ENCODE results near the gene PPID. TPM values are rescaled to one million over a fixed set of nuclear protein-coding genes. Genes with fewer than 3 reads are reported as not detected.

PPID gene
- total and polyA plus RNA-seq, 2 donors (not counting 1 experiment from before 2014, with no cell fraction given) = 9.4 to 23.7 TPM

DNA sequence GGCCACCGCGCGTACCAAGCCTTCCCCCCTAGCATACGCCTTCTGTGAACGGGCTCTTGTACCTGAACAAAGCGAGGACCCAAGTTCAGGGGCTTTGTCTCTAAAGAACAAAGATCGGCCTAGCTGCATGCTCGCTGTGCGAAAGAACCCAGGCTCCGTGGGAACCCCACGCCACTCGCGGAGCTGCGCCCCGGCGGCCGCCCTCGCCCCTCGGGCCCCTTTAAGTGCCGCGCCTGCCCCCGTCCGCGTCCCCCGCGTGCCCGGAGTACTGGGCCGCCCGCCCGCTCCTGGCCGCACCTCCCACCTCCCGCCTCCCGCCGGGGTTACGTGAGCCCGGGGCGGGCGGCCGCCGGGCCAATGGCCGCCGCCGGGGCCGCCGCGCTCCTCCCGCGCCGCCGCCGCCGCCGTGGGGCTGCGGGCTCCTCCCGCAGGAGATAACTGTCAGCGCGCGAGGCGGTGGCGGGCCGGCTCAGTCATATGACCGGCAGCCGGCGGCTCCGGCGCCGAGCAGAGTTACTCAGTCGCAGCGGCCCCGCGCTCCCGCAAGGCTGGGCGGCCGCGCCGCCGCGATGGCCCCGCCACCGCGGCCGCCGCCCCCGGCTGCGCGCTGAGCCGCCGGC is 45.5 kb upstream of the PPID start, which contains the start of gene FNIP2:
Gene FNIP2, plus strand, starts transcription at position 472 of the 620 bp plus-strand sequence. CDS start 187 bp downstream, outside the sequence.
- intact Hi-C loops (cut with micrococcal nuclease) = loop anchor here (5.0 kb wide), 3 partner anchors 39 to 96 kb away; partner anchors contain the start of genes C4orf46, ETFDH and PPID
- H3K79me2 ChIP-seq (ENCODE audit: control insufficient read depth, insufficient read depth, low read length) = no peaks in the 10 kb centered on the region
- no peak within 1 kb of the TSS for H3K27ac ChIP-seq (ENCODE audit: low read length in 2 of 2)
- peak within 1 kb of the TSS; percentile 68 for H2AFZ ChIP-seq (ENCODE audit: insufficient read depth, low read depth, low read length, poor library complexity, severe bottlenecking)
- peak within 1 kb of the TSS; percentile 89 for H3K4me3 Mint-ChIP-seq
- ChIA-PET CTCF (no interaction called here), POLR2A (no interaction called here)
- peaks cover 12 to 22% of the 10 kb centered on the region in 2 donors for H3K4me1 ChIP-seq (ENCODE audit: control insufficient read depth in 2 of 2, insufficient read depth in 2 of 2, low read length in 2 of 2)
- peaks cover 4 to 7% (median 5%) of the 10 kb centered on the region in 3 donors for H3K9me3 ChIP-seq (ENCODE audit: control extremely low read depth in 1 of 3, control insufficient read depth in 2 of 3, insufficient read depth in 1 of 3, low read length in 2 of 3)
- ATAC-seq (ENCODE audit: low read depth) = peak; percentile 70
- H3K27ac Mint-ChIP-seq = peak within 1 kb of the TSS; percentile 32
- H3K9ac ChIP-seq (ENCODE audit: low read length) = peak within 1 kb of the TSS; percentile 46
- DNase-seq = peak; percentile 69
- TF ChIP-seq EZH2 (IDR thresholded peaks at IDR 0.05; ENCODE audit: borderline replicate concordance, insufficient read depth, low read depth, low read length, poor library complexity, severe bottlenecking) = peak; percentile 30
- TF ChIP-seq, protein P1, sequence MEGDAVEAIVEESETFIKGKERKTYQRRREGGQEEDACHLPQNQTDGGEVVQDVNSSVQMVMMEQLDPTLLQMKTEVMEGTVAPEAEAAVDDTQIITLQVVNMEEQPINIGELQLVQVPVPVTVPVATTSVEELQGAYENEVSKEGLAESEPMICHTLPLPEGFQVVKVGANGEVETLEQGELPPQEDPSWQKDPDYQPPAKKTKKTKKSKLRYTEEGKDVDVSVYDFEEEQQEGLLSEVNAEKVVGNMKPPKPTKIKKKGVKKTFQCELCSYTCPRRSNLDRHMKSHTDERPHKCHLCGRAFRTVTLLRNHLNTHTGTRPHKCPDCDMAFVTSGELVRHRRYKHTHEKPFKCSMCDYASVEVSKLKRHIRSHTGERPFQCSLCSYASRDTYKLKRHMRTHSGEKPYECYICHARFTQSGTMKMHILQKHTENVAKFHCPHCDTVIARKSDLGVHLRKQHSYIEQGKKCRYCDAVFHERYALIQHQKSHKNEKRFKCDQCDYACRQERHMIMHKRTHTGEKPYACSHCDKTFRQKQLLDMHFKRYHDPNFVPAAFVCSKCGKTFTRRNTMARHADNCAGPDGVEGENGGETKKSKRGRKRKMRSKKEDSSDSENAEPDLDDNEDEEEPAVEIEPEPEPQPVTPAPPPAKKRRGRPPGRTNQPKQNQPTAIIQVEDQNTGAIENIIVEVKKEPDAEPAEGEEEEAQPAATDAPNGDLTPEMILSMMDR (IDR thresholded peaks at IDR 0.05) = no peak
- 1% methylated on average over 88 of the region's 88 CpGs for whole genome bisulfite sequencing (ENCODE audit: insufficient coverage)
- peak within 1 kb of the TSS; percentile 72 for H3K4me2 ChIP-seq (replicated peaks; ENCODE audit: low read depth, low read length, poor library complexity, severe bottlenecking)
- no peaks in the 10 kb centered on the region for H3K36me3 ChIP-seq (replicated peaks in 1 of 2; ENCODE audit: control extremely low read depth in 1 of 2, control insufficient read depth in 1 of 2, extremely low read depth in 1 of 2, insufficient read depth in 2 of 2, low read length in 1 of 2)
- H4K20me1 ChIP-seq (ENCODE audit: control insufficient read depth, insufficient read depth, low read length, poor library complexity, severe bottlenecking) = no peaks in the 10 kb centered on the region
- no peaks in the 10 kb centered on the region for H3K9me3 Mint-ChIP-seq (ENCODE audit: insufficient read depth)
- H3K4me1 Mint-ChIP-seq = peaks cover 8% of the 10 kb centered on the region
- peaks cover 8 to 68% (median 67%) of the 10 kb centered on the region in 4 experiments for H3K27me3 ChIP-seq (replicated peaks in 1 of 4; ENCODE audit: control extremely low read depth in 1 of 4, control insufficient read depth in 3 of 4, insufficient read depth in 4 of 4, low read length in 3 of 4)
- H3K4me3 ChIP-seq (ENCODE audit: control extremely low read depth in 1 of 5, extremely low read depth in 1 of 5, insufficient read depth in 1 of 5, low read depth in 2 of 5, low read length in 4 of 5) = peak within 1 kb of the TSS; percentile 30 to 53 (median 44)
- H3K27me3 Mint-ChIP-seq = peaks cover 76% of the 10 kb centered on the region

DNA sequence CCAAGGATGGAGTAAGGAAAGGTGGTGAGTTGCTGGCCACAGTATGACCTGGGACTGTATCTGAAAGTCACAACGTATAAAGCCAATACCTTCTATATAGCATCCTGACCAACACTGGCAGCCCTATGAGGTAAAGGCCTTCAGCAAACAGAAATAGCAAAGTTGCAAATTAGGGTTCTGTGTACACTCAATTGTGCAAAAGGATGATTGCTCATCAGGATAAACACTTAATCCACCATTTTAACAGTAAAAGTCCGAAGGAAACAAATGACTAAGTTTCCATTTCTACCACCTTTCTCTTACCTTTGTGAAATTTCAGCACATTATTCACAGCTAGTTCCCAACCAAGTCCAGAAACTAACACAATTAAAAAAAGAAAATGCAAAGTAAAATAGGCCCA is 44.3 kb upstream of the PPID start:
- 0% methylated on average over 1 of the region's 2 CpGs for WGBS (ENCODE audit: insufficient coverage)
- Histone ChIP-seq H3K27me3 (replicated peaks in 1 of 4; ENCODE audit: control extremely low read depth in 1 of 4, control insufficient read depth in 3 of 4, insufficient read depth in 4 of 4, low read length in 3 of 4) (peaks cover 6 to 73% (median 68%) of the 10 kb centered on the region in 4 experiments), H3K4me2 (replicated peaks; ENCODE audit: low read depth, low read length, poor library complexity, severe bottlenecking) (no peak overlapping the region), H2AFZ (ENCODE audit: insufficient read depth, low read depth, low read length, poor library complexity, severe bottlenecking) (no peak overlapping the region), H3K79me2 (ENCODE audit: control insufficient read depth, insufficient read depth, low read length) (no peaks in the 10 kb centered on the region), H3K9me3 (ENCODE audit: control extremely low read depth in 1 of 3, control insufficient read depth in 2 of 3, insufficient read depth in 1 of 3, low read length in 2 of 3) (peaks cover 0 to 5% (median 0%) of the 10 kb centered on the region in 3 donors), H3K9ac (ENCODE audit: low read length) (no peak overlapping the region), H3K4me1 (ENCODE audit: control insufficient read depth in 2 of 2, insufficient read depth in 2 of 2, low read length in 2 of 2) (peaks cover 12 to 22% of the 10 kb centered on the region in 2 donors), H4K20me1 (ENCODE audit: control insufficient read depth, insufficient read depth, low read length, poor library complexity, severe bottlenecking) (no peaks in the 10 kb centered on the region), H3K4me3 (ENCODE audit: control extremely low read depth in 1 of 5, extremely low read depth in 1 of 5, insufficient read depth in 1 of 5, low read depth in 2 of 5, low read length in 4 of 5) (no peak overlapping the region), H3K27ac (ENCODE audit: low read length in 2 of 2) (no peak overlapping the region), H3K36me3 (replicated peaks in 1 of 2; ENCODE audit: control extremely low read depth in 1 of 2, control insufficient read depth in 1 of 2, extremely low read depth in 1 of 2, insufficient read depth in 2 of 2, low read length in 1 of 2) (no peaks in the 10 kb centered on the region)
- Mint-ChIP-seq H3K4me1 (peaks cover 8% of the 10 kb centered on the region), H3K27me3 (peaks cover 79% of the 10 kb centered on the region), H3K4me3 (peak overlapping the region; percentile 21), H3K27ac (no peak overlapping the region), H3K9me3 (ENCODE audit: insufficient read depth) (no peaks in the 10 kb centered on the region)
- POLR2A ChIA-PET = interaction anchor here (0.6 kb wide), 1 partner anchor 38 kb away, joined by 6 read pairs; no protein-coding TSS in a partner anchor
- intact Hi-C loops (cut with micrococcal nuclease) = loop anchor here (5.0 kb wide), 3 partner anchors 40 to 95 kb away; partner anchors contain the start of genes C4orf46, ETFDH and PPID
- TF ChIP-seq, protein P1 (IDR thresholded peaks at IDR 0.05) = no peak
- TF ChIP-seq EZH2 (IDR thresholded peaks at IDR 0.05; ENCODE audit: borderline replicate concordance, insufficient read depth, low read depth, low read length, poor library complexity, severe bottlenecking) = no peak
- DNase-seq = peak; percentile 9
- ATAC-seq (ENCODE audit: low read depth) = no peak
- CTCF ChIA-PET = interaction anchor here (1.2 kb wide), 1 partner anchor 84 kb away, joined by 3 read pairs; no protein-coding TSS in a partner anchor

All from B cell (primary cell).